SHP77 treated with DMSO at 0.1 percent for 48 hours (cell line): ENCODE results near the gene ST8SIA5.

Source experiments
- DNase-seq: peaks from one replicate; lab custom pipeline; 2025; lab: John Stamatoyannopoulos, UW

Gene ST8SIA5

DNA sequence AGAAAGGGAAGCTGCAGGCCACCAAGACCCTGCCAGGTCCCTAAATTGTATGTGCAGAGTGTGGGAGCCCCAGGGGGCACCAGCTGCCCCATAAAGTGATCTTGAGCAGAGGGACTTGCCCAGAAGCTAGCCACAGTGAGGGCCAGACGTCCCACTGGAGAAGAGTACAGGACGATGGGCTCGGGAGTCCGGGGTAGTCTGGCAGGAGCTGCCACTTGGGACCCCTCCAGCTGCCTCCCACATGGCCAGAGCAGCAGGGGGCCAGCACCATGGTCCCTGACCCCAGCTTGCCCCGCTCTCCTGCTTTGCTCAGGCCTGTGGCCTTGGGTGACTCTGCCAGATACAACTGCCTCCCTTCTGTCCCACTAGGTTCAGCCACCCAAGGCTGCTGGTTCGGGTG lies 88.2 kb downstream of the ST8SIA5 start:
- DNase-seq: no peak

DNA sequence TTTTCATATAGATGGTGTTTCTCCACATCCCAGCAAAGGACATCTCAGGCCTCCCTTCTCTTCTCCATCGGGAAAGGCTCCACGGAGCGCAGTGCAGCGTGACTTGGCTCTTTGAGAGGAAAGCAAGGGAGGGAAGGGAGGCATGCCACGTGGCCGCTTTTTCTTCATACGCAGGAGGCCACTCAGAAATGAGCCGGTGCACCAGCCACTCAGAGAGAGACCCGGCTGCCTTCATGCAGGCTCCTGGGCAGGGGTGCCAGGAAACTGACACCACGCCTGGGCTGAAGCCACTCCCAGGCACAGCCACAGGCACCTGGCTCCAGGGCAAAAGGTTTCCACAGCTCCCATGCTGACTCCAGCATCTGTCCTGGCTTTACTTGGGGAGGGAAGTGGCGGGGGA lies 88.7 kb downstream of the ST8SIA5 start:
- DNase-seq: no peak

DNA sequence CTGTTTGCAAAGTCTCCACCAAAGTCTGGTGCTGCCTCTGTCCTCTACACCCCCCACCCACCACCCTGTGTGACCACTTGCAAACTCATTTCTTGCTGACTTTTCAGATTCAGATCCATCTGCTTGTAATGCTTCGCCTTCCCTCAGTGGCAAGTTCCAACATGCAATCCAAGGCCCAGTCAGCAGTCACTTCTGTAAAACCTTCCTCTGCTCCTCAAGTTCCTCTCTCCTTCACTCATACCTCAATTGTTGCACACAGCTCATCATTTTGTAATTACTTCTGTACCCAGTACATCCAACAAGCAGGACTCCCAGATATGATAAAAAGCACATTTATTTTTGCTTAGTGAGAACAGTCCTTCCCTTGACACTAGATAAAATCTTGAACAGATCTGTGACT lies 93.3 kb downstream of the ST8SIA5 start:
- DNase-seq: no peak

DNA sequence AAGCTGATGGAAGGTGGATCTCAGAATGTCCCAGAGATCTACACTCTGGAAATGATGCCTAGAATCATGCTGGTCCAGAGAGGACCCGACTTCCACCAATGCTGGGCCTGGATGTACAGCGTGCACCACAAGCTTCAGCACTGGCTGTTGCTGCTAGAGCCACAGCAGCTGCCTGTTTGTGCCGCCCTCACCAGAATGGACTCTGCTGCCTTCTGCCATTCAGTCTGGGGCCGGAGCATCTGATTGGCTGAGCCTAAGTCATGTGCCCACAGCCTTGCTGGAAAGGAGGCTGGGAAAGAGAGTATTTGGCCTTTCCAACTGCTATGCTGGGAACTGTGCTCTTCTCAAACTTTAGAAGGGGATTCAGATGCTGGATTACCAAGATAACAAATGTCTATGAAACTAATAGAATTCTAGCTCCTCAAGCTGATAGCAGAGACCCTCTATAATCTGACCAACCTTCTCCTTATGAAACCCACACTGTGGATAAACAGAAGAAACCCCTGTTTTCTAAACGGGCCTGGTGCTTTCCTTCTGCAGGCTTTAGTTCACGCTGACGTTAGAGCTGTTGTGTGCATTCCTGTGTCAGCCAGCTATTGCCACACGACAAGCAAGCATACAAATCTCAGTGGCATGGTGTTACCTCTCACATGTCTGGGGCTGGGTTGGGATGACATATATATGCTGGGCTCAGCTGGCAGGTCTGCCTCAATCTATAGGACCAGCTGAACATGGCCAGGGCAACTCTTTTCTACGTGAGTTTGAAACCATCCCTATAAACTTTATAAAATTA lies 95.7 kb downstream of the ST8SIA5 start:
- no peak for DNase-seq

DNA sequence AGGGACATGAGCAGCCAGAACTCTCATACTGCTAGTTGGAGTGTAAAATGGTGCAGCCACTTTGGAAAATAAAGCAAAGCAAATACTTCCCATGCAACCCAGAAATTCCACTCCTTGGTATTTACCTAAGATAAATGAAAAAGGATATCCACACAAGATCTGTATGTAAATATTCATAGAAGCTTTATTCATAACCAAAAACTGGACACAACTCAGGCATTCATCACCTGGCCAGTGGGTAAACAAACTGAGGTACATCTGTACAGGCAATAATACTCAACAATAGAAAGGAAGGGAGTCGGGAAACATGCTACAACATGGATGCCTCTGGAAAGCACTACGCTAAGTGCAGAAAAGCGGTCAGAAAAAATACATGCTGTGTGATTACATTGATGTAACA lies 97.4 kb downstream of the ST8SIA5 start:
- DNase-seq: no peak

DNA sequence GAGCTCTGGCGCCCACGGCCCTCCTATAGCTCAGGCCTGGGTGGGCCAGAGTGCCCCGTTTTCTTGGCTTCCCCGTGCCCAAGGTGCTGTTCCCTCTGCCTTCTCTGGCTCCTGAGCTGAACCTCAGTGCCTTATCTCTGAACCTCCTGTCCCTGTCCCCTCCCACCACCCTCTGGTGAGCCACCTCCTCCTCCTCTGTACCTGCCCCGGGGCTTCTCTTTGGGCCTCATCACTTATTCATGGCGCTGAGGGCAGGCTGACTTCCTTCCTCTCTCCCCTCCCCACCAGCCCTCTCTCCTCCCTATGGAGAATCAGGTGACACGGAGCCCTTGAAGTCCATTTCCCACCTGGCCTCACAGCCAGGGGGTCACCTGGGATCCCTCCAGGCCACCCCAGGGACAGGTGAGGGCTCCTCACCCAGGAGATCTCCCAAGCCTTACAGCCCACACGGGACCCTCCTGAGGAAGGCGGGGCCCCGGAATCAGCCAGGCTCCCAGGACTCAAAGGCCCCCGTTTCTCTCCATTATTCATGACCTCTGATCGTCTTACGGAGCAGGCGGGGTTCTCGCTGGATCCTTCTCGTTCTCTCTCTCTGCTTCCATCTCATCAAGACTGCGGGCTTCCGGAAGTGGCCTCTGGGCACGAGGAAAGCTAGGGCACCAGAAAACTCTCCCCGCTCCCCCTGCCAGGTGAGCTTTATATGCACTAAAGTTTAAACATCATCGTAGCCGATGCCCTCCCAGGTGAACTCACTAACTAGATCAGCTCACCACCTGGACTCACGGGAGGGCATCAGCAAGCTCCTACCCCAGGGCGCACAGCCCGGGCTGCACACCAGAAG lies 99.5 kb downstream of the ST8SIA5 start, which contains the start of gene LOXHD1:
LOXHD1 (minus strand) TSS at position 106 of the 841 bp plus-strand sequence. CDS start 187 bp downstream, outside the sequence.
- no peak for DNase-seq

DNA sequence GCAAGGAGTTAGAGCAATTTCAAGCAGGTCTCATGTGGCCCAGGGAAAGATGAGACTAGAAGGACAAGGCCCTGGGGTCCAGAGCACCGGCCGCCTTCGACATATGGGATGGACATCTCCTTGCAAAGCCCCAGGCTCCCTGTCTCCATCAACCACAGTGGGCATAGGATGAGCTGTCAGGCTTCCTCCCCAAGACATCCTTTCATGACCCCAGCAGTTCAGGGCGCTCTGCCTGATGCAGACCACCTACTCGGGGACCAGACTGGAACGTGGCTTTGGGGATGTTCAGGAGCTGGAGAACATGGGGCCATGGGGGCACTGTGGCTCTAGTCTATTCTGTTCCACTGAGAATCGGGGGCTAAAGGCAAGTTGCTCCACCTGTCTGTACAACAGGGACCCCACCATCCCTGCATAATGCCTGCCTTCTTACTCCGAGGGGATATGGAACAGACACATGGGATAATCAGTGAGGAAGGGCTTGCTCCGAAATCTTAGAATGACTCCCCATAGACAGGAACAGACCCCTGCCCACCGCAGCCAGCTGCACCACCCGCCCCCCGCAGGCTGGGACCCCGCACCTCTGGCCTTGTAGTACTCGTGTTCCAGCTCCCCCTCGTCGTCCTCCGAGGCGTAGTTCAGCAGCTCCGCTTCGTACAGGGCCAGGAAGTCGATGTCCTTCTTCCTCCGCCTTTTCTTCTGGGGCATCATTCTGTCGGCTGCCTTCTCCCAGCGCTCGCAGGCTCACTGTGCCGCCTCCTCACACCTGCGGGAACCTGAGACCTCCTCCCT lies 100.3 kb downstream of the ST8SIA5 start:
- DNase-seq: no peak

DNA sequence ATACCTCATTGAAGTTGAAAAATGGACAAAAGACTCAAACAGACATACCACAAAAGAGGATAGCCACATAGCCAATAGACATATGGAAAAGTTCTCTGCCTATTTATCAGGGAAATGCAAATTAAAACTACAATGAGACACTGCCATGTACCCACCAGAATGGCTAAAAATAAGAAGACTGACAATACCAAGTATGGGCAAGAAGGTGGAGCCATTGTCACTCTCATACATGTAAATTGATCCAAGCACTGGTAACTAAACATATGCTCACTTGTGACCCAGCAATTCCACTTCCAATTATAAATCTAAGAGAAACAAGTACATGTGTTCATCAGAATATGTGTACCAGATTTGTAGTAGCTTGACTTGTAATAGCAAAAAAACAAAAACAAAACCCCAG lies 104.5 kb downstream of the ST8SIA5 start:
- DNase-seq: no peak

DNA sequence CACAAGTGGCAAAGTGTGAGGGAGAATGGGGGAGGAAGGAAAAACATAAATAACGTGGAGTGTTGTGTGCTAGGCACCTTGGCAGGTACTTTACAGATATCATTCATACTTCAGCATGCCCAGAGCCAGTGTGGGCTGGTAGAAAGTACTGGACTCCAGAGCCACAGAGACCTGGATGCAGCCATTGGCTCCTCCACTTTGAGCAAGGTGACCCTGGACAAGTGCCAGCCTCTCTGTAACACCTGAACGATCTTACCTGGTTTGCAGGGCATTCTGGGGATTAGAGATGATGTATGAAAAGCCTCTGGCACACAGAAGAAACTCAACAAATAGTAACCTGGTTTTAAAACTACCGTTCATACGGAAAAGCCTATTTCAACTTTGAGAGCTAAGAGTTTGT lies 106.2 kb downstream of the ST8SIA5 start:
- DNase-seq: no peak

DNA sequence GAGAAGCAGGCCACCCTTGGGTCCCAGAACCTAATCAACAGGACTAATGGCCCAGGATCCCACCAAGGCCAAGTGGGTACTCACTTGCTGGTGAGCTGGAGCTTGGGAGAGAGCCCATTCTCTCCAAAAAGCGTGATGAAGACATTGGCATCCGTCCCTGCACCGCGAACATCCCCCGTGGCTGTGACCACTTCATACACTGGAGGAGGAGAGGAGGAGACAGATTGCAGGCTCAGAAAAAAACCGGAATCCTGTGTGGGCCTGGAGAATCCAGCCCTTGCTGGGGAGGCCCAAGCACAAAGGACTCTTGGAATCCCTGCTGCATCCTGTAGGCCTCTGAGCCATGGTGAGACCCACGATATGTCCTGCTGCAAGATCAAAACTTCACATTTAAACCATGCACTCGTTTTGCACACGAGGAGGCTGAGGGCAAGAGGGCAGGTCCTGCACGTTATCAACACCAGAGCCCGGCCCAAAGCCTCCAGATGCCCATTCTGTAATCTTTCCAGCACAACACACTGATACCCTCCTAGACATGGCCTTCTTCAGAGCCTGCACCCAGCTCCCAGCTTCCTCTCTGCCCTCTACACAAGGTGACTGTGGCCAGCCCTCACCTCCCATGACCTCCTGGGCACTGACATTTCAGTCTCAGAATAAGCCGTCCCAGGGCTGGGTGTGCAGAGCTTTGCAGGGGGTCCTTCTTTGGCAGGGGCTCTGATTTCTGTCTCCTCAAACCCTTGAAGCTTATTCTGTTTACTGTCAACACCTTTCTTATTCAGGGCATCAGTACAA lies 107.6 kb downstream of the ST8SIA5 start:
- DNase-seq: no peak

DNA sequence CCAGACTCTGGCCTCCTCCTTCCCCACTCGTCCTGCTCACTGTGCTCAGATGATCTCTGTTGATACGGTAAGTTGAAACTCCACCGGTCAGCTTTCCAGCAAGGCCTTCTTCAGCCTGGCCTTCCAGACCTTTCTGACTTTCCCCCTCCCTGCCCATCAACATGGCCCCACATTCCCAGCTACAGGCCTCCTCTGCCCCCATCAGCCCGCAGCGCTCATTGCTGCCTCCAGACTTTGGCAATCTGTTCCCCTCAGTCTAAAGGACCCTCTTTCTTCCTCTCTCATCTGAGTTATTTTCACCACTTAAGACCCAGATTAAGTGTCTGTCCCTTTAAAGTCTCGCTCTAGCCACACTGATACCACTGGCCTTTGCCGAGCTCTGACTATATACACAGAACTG lies 110.4 kb downstream of the ST8SIA5 start:
- DNase-seq: no peak

DNA sequence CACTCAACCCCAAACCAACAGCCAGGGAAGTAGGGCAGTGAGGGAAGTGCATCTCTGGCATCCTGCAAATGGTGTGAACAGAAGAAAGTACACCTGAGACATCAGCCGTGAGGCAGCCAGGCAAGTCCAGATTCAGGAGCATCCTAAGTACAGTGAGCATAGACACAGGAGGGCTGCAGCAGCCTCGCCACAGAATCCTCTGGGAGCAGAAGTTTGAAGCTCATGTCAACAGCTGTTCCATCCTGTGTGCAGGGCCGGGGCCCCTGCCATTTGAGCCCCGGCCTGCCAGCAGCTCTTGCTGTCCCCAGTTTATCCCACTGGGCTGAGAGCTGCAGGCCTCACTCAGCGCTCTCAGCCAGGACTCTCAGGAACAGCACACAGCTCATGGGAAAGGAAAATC lies 114.3 kb downstream of the ST8SIA5 start:
- DNase-seq: no peak

DNA sequence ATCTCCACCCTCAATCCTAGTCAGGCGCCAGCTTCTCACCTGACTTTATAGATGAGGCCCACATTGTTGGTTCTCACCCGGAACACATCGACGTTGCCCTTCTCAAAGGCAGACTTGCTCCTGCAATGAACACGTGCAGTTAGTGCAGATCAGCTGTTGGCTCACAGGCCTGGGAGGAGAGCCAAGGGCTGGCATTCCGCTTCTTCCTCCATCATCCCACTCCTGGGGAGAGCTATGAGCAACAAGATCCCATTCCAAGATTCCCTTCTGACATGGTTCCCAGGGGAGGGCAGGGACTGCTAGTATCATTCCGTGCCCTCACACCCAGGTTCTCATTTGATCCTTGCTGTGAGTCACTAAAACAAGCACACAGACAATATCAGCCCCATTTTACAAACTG lies 114.9 kb downstream of the ST8SIA5 start:
- DNase-seq: no peak

DNA sequence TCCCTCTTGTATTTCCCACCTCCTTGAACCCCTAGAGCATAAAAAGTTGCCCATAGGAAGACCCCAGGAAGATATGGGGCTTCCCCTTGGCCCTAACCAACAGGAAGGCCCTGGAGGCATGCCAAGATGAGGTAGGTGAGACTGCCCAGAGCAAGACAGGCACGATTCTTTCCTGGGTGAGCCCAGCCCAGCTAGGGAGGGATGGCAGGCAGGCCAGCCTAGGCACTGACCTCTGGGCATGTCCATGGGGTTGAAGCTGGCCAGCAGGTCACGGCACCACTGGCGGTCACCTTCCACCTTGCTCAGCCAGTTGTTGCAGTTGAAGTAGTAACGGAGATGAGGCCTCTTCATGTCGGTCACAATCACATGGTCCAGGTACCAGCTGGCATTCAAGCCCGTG lies 117.5 kb downstream of the ST8SIA5 start:
- no peak for DNase-seq

DNA sequence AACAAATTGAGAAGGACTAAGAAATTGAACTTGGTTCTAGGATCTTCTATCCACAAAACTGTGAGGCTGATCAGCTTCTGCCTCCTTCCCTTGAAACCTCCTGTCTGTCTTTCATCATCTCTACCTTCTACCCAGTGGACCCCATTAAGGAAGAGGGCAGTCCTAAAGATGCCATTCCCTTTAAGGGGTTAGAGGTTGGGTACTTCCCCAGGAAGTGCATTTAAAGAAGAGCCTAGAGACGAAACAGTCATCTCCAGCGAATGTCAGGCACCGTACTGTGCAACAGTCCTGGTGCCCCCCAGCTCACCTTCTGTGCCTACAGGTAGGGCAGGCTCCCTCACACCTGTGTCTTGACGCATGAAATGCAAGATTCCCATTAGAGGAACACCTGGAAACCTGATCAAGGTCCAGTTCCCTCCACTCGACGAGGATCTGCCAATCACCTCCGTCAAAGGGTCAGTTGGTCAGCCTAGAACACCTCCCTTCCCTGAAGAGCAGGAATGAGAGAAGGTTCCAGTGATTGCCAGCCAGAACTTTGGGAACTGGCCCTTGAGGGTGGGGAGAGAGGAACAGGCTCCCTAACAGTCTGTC lies 120.7 kb downstream of the ST8SIA5 start:
- DNase-seq: no peak

DNA sequence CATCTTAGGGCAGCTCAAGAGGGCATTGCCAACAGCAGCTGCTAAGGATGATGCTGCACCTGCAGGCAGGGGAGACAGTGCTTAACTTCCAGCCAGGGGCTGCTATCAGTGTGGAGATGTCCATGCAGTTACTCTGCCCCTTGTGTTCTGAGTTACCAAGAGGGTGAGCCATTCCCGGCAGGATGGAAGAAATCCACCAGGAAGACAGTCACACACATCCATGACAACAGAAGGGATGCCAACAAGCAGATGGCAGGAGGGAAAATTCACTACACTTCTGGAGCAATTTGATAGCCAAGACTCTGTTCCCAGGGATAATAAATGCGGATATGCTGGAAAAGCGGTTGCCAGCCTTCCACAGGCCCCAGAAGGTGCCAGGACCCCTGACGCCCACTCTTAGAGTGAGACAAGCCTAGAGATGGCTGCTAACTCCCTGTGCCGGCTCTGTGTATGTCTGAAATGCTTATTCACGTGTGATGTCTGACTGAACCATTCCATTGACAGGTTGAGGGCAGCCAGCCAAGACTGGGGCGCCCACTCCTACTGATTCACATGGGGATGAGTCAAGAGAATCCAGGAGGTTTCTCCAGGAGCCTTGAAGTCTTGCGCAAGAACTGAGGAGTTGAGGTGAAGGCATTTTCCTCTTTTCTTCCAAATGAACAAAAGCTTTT lies 124.3 kb downstream of the ST8SIA5 start:
- DNase-seq: no peak

DNA sequence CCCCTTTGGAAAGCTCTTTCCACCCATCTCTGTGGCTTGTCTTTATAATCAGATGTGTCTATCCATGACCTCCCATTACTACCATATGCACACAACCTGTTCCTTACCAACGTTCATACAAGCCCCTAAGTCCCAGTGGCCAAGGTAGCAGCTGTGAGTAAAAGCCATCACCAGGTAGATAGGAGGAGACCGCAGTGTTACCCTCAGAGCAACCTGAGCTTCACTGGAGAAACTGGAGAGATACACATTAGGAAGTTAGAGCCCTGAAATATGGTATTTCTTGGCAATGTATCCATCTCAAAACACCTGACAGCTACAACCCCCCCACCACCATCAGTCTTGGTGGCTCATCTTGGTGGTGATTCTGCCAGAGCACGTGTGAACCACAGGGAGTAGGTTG lies 125.9 kb downstream of the ST8SIA5 start:
- DNase-seq: no peak

DNA sequence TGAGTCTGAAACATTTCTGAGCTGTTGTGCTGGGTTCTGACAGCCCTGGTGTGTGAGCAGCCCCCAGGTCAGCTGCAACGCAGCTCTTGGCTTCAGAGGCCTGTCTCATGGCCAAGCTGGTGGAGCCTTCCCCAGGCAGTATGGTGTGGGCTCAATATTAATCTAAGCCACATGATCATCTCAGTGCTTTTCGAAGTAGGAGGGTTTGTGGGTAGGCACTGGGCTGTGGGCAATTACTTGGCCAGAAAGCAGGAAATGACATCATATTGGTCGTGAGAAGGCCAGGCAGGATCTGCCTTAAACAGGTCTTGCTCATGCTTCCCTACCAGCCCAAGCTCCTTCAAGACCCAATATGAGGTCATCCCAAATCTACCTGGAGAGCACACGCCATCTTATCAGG lies 126.7 kb downstream of the ST8SIA5 start:
- DNase-seq: no peak

DNA sequence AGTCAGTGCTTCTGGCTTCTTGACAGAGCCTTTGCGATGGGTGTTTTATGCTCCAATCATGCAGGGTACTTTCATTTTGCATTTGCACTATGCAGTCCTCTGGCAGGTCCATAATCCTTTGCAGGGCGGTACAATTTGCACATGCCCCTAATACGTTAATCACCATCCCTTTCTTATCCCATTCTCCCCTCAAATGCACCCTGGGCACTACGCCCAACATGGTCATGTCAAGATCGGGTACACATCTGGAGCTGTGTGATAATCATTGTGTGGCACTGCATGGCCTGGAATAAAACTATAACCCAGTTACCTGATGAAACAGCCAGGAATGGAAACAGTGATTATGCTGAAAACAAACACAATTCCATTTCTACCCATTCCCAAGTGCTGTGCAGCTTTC lies 127.5 kb downstream of the ST8SIA5 start:
- DNase-seq: no peak

DNA sequence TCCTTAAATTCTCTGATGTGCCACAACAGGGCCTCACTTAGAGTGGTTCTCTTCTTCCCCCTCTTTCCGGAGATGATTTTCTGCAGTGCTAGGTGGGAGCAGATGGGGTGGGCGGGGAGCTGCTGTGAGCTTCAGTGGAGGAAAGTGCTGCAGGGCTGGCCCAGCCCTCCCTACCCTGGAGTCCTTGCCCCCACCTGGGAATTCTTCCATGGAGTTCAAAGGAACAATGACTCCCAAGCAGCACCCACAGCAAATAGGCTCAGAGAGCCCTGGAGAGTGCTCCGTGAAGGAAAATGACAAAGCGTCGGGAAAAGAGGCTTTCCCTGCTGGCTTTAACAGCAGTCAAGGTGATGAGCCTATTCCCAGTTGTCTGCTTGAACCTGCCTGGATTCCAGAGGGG lies 128.6 kb downstream of the ST8SIA5 start:
- no peak for DNase-seq

DNA sequence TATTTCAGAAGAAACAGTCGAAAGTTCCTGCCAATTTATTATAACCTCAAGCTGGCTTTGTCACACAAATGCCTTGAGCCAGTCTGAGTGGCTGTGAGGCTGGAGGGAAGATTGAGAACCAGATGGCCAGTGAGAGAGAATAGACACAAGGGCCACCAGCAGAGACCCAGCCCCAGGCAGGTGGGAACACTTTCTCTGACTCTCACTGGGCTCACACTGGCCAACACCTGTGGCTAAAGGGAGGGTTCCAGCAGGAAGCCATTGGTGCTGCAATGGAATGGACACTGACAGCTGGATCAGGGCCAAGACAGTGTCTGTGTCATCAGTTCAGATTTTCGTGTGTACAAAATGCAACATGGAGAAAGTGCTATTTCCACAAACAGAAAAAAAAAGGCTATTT lies 129.7 kb downstream of the ST8SIA5 start:
- no peak for DNase-seq
